Colonic mucosa (tissue), 4 donors: ENCODE measurements around the gene FAAH2. TPM values are rescaled to one million over a fixed set of nuclear protein-coding genes. Genes with fewer than 3 reads are reported as not detected.
"Not testable (repeated sequence)": the region's sequence is repeated elsewhere in the genome, so short reads cannot be mapped to it uniquely, and the experiment has no call there.

Source experiments
- DNase-seq: peaks from one replicate; pipeline ENCODE4 v3.0.0-alpha.2; 2020
- H3K27ac ChIP-seq: fragments of 200-600 bp; one replicate; pipeline ENCODE4 v1.8.0; 2021
- H3K27me3 ChIP-seq: fragments of 200-600 bp; one replicate; pipeline ENCODE4 v1.8.0; 2021
- H3K36me3 ChIP-seq: fragments of 200-600 bp; one replicate; pipeline ENCODE4 v1.8.0; 2021
- H3K4me1 ChIP-seq: fragments of 200-600 bp; one replicate; pipeline ENCODE4 v1.8.0; 2021; ENCODE audit warnings: mild to moderate bottlenecking
- H3K4me3 ChIP-seq: fragments of 200-600 bp; one replicate; pipeline ENCODE4 v1.8.0; 2021
- H3K9ac ChIP-seq, 2 donors: one replicate each; pipeline ENCODE4 v1.7.0; 2013; ENCODE audit warnings: control low read depth in 2 of 2, low read depth in 2 of 2, low read length in 2 of 2
- H3K9me3 ChIP-seq: fragments of 200-600 bp; one replicate; pipeline ENCODE4 v1.8.0; 2021
- CTCF ChIP-seq: fragments of 200-600 bp; IDR thresholded peaks from one replicate; pipeline ENCODE4 v1.8.0; 2022; ENCODE audit warnings: antibody characterized with exemption, mild to moderate bottlenecking
- intact Hi-C: fragments of 100-400 bp; cut with DNase I; formaldehyde crosslinking; loops from one replicate; pipeline ENCODE4 v1.14.1; 2022
- total RNA-seq, 2 donors: library from RNA; stranded (reverse); fragmentation: NEBNext Ultra II Directional in 1 of 2; extraction: Animal tissue kit (Norgen Biotek cat#: 25700) in 1 of 2; gene quantifications; one replicate each; pipeline ENCODE4 v1.2.1, GENCODE V29; 2021
- donor health status: healthy.
- donor health status: DM: no; HTN: no; CAD: no.
- donor health status: DM: no; HTN: no; CAD: no.

The FAAH2 gene
- total RNA-seq, 2 donors from 2014 or later, result 5.6 to 11.3 TPM

DNA sequence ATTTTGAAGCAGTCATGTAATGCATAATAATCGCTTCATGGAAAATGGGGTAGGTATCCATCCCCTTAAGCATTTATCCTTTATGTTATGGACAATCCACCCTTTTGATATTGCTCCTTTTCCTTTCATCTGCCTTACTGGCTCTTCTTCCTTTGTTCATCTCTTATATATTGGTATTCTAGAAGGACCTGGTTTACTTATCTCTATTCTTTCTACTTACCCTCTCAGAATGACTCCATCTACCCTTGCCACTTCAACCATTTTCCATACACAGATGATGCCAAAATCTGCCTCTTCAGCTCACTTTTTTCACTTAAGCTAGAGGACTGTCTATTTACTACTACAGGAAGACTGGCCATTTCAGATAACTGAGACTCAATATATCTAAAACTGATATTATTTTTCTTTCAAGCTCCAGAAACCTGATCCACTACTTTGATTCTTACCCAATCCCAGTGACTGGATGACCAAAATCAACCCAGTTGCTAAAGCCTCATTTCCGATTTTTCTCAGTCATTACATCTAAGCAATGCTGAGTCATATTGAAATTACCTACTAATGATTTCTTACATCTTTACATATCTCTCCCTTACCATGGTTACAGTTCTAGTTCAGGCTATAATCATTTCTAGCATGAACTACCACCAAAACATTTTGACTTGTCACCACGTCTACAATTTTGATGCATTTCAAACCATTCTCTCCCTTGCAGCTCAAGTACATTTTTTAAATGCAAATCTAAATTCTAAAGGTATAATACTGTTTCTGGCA is 93.7 kb downstream of the FAAH2 start:
- Histone ChIP-seq H3K27me3 (no peaks in the 10 kb centered on the region), H3K4me1 (no peaks in the 10 kb centered on the region), H3K4me3 (no peak overlapping the region), H3K36me3 (no peaks in the 10 kb centered on the region), H3K9ac (no peak overlapping the region), H3K27ac (no peak overlapping the region), H3K9me3 (no peaks in the 10 kb centered on the region)
- TF ChIP-seq CTCF, result no peak
- DNase-seq, result no peak
- intact Hi-C loops, result no loop called here

GRCh38 chrX:57394162-57394561 is 107.7 kb downstream of the FAAH2 start:
- intact Hi-C loops, H3K9me3 ChIP-seq, H3K27ac ChIP-seq, DNase-seq, H3K4me1 ChIP-seq, H3K4me3 ChIP-seq, H3K36me3 ChIP-seq, H3K9ac ChIP-seq, H3K27me3 ChIP-seq: not testable (repeated sequence)

GRCh38 chrX:57403191-57403590 is 116.7 kb downstream of the FAAH2 start:
- H3K27ac ChIP-seq, H3K4me1 ChIP-seq, H3K36me3 ChIP-seq, H3K9me3 ChIP-seq, H3K27me3 ChIP-seq, H3K4me3 ChIP-seq, H3K9ac ChIP-seq, DNase-seq: not testable (repeated sequence)
- intact Hi-C loops, result loop anchor here (10.0 kb wide), 1 partner anchor 58 kb away; no protein-coding TSS in a partner anchor

DNA sequence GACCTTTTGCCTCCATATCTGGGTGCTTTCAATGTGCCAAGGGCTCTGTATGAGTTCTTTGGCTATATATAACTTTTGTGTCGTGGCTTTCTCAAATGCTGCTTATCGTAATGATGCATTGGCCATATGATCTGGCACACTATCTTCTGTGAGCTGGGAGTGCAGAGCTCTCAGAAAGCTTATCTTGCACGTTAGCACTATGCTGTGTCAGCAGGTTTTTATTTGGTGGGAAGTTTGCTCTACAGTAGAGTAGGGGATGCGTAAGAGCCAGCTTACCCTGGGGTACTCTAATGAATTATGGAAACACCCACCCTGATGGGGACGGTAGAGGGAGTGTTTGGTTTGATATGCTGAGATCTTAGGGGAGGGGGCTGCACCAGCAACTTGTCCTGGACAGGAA is 119.6 kb downstream of the FAAH2 start:
- Histone ChIP-seq H3K4me1 (no peaks in the 10 kb centered on the region), H3K9ac (no peak overlapping the region), H3K27ac (no peak overlapping the region), H3K36me3 (no peaks in the 10 kb centered on the region), H3K27me3 (no peaks in the 10 kb centered on the region), H3K9me3 (no peaks in the 10 kb centered on the region), H3K4me3 (no peak overlapping the region)
- intact Hi-C loops, result loop anchor here (10.0 kb wide), 1 partner anchor 61 kb away; no protein-coding TSS in a partner anchor
- TF ChIP-seq CTCF, result no peak
- no peak for DNase-seq

- Histone ChIP-seq H3K27me3 (no peaks in the 10 kb centered on the region), H3K9me3 (no peaks in the 10 kb centered on the region), H3K4me1 (no peaks in the 10 kb centered on the region), H3K27ac (no peak overlapping the region), H3K9ac (no peak overlapping the region), H3K36me3 (no peaks in the 10 kb centered on the region), H3K4me3 (no peak overlapping the region)
- intact Hi-C loops, result no loop called here
- DNase-seq, result no peak
- TF ChIP-seq CTCF, result no peak
These were observed 131.3 kb downstream of the FAAH2 start for GRCh38 chrX:57417827-57418226.

DNA sequence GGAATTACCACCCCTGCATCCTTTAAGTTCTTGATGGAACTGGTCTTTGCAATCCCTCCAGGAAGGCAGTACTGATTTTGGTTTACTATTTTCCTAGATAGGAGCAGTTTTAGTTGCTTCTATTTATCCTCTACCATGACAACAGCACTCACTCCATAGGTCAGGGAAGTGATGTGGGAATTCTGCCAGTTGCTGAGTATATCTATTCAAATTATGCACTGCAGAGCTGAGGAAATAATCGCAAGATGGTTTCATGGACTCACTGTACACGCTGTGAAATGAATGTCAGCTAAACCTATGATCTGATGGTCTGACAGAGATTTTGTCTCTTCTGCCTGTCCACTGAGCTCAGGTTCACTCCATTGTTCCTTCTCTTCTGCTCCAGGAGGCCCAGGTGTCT is 135.8 kb downstream of the FAAH2 start:
- intact Hi-C loops, result no loop called here

More for the DNA sequence above, 135.8 kb downstream of the FAAH2 start:
- H3K27me3 ChIP-seq, result no peaks in the 10 kb centered on the region
- no peaks in the 10 kb centered on the region for H3K9me3 ChIP-seq
- no peak for TF ChIP-seq CTCF
- no peaks in the 10 kb centered on the region for H3K4me1 ChIP-seq
- H3K27ac ChIP-seq, result no peak overlapping the region
- no peak overlapping the region for H3K9ac ChIP-seq
- no peaks in the 10 kb centered on the region for H3K36me3 ChIP-seq
- H3K4me3 ChIP-seq, result no peak overlapping the region
- DNase-seq, result no peak
